Stimulated activated naive CD8-positive, alpha-beta T cell treated with anti-CD3 and anti-CD28 coated beads, Interleukin-15, amount 100 ng/mL, for 72 hours (primary cell): ENCODE data around the gene PDE6B.
"Not testable (repeated sequence)": the region's sequence is repeated elsewhere in the genome, so short reads cannot be mapped to it uniquely, and the experiment has no call there.

Experiments used
- ATAC-seq: fragments of 150-1000 bp; cut with Tn5 transposase; 2 replicates; pipeline ENCODE4 v1.10.0; 2021; ENCODE audit warnings: mild to moderate bottlenecking, moderate library complexity
- DNase-seq, 2 donors: peaks; one replicate each; pipeline ENCODE4 v3.0.0; 2021 to 2022
- H3K27ac Mint-ChIP-seq, 2 donors: one replicate each; pipeline ENCODE4 v1.8.0; 2022; ENCODE audit warnings: mild to moderate bottlenecking in 2 of 2, mixed read lengths in 2 of 2, moderate library complexity in 2 of 2
- H3K27me3 Mint-ChIP-seq: one replicate; pipeline ENCODE4 v1.8.0; 2022; ENCODE audit warnings: mixed read lengths
- H3K4me1 Mint-ChIP-seq: one replicate; pipeline ENCODE4 v1.8.0; 2022; ENCODE audit warnings: mild to moderate bottlenecking, mixed read lengths
- H3K4me3 Mint-ChIP-seq, 2 donors: one replicate each; pipeline ENCODE4 v1.8.0; 2022; ENCODE audit warnings: mild to moderate bottlenecking in 2 of 2, mixed read lengths in 2 of 2, moderate library complexity in 1 of 2
- H3K9me3 Mint-ChIP-seq, 2 donors: one replicate each; pipeline ENCODE4 v1.8.0; 2022; ENCODE audit warnings: mixed read lengths in 2 of 2

Gene PDE6B

GRCh38 chr4:635851-636627 lies 10.7 kb downstream of the PDE6B start:
- ATAC-seq, result peak; percentile 33
- H3K9me3 Mint-ChIP-seq, result peaks cover 8 to 25% of the 10 kb centered on the region in 2 donors
- no peaks in the 10 kb centered on the region for H3K4me1 Mint-ChIP-seq
- H3K27ac Mint-ChIP-seq, result peak overlapping the region in 1 of 2 donors; percentile 27
- peaks cover 53% of the 10 kb centered on the region for H3K27me3 Mint-ChIP-seq
- no peak for DNase-seq
- H3K4me3 Mint-ChIP-seq, result no peak overlapping the region

- DNase-seq (no peak), ATAC-seq (no peak)
- H3K4me3 Mint-ChIP-seq, result no peak overlapping the region
- no peak overlapping the region for H3K27ac Mint-ChIP-seq
- no peaks in the 10 kb centered on the region for H3K4me1 Mint-ChIP-seq
- peaks cover 3 to 20% of the 10 kb centered on the region in 2 donors for H3K9me3 Mint-ChIP-seq
- H3K27me3 Mint-ChIP-seq, result peaks cover 54% of the 10 kb centered on the region
Observed at GRCh38 chr4:636628-637159, 11.3 kb downstream of the PDE6B start.

DNA sequence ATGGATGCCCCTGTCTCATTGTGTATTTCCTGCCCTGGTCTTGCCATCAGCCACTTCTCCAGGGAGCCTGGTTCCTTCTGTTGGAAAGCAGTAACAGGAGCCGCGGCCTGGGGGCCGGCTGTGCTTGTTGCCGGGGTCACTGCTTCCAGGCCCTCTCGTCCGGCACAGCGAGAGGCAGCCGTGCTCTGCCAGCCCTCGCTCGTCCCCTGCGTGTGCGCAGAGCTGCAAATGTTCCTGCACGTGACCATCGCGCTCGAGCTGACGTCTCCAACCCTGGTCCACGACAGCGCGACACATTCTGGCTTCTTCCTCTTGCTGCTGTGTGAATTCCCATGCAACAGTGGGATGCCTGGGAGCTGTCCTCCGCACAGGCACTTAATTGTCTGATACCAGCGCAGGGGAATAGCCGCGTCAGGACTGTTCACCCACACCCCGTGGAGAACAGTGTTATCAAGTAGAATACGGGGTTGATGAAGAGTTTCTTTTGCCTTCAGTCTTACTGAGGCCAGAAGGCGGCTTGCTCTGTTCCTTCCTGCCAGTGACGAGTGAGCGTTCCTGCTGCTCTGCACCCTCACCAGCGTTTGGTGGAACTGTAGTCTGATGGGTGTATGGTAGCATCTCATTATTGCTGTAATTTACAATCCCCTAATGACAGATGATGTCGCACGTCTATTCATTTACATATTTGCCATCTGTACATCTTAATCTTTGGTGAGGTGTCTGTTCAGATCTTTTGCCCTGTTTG lies 12.3 kb downstream of the PDE6B start:
- ATAC-seq (no peak), DNase-seq (no peak)
- no peak overlapping the region for H3K4me3 Mint-ChIP-seq
- H3K27me3 Mint-ChIP-seq, result peaks cover 54% of the 10 kb centered on the region
- H3K27ac Mint-ChIP-seq, result no peak overlapping the region
- H3K4me1 Mint-ChIP-seq, result no peaks in the 10 kb centered on the region
- H3K9me3 Mint-ChIP-seq, result peaks cover 0 to 10% of the 10 kb centered on the region in 2 donors

GRCh38 chr4:642366-642765 lies 17.0 kb downstream of the PDE6B start:
- H3K4me1 Mint-ChIP-seq, ATAC-seq: not testable (repeated sequence)
- H3K27me3 Mint-ChIP-seq, result peaks cover 45% of the 10 kb centered on the region

GRCh38 chr4:646460-646859 lies 21.1 kb downstream of the PDE6B start:
- peak in 1 of 2 donors; percentile 35 for DNase-seq
- Mint-ChIP-seq H3K27me3 (peaks cover 51% of the 10 kb centered on the region), H3K4me3 (peak overlapping the region; percentile 62 to 76), H3K27ac (no peak overlapping the region), H3K4me1 (peaks cover 7% of the 10 kb centered on the region), H3K9me3 (no peaks in the 10 kb centered on the region)
- peak; percentile 67 for ATAC-seq

More at GRCh38 chr4:642366-642765, 17.0 kb downstream of the PDE6B start:
- H3K9me3 Mint-ChIP-seq, H3K27ac Mint-ChIP-seq, DNase-seq, H3K4me3 Mint-ChIP-seq: not testable (repeated sequence)

DNA sequence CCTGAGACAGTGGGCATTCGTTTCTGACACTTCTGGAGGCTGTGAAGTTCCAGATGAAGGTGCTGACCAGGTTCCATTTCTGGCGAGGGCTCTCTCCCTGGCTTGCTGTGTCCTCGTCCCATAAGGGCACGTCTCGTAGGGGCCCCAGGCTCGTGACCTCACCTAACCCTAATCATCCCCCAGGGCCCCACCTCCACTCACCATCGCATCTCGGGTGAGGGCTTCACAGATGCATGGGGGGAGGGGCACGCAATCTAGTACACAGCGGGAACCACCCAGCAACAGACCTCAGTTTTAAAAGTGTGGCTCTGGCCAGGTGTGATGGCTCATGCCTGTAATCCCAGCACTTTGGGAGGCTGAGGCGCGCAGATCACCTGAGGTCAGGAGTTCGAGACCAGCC lies 22.1 kb downstream of the PDE6B start:
- Mint-ChIP-seq H3K27ac (no peak overlapping the region), H3K9me3 (no peaks in the 10 kb centered on the region), H3K27me3 (peaks cover 59% of the 10 kb centered on the region), H3K4me3 (no peak overlapping the region), H3K4me1 (peaks cover 7% of the 10 kb centered on the region)
- no peak for ATAC-seq
- no peak for DNase-seq

DNA sequence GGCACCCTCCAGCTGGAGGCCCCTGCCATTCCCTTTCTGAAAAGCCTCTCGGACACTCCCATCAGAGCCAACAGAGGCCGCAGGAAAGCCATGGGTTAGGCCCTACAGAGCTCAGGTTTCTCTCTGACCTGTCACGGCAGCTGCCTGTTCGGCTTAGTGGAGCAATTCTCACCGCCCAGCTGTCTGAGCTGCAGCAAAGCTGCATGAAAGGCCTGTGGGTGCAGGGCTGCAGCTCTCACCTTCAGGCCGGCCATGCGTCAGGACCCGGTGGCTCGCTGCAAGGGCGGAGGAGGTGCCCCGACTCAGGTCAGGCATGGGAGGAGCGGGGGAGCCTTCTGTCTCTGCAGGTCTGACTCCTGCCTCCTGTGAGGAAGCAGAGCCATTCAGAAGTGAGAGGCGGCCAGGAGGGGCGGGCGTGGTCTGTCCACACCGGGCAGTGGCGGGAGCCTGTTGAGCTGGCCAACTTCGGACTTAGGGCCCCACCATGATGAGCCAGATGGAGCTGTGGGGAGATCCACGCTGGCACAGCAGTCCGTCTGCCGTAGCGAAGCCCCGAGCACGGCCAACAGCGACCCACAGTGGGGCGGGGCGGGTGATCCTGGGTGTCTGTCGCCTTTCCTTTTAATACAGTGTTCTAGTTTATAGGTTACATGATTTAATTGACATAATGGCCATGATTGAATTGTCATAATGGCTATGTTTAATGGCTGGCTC lies 23.4 kb downstream of the PDE6B start:
- H3K4me1 Mint-ChIP-seq, result peaks cover 7% of the 10 kb centered on the region
- no peaks in the 10 kb centered on the region for H3K9me3 Mint-ChIP-seq
- peaks cover 66% of the 10 kb centered on the region for H3K27me3 Mint-ChIP-seq
- no peak overlapping the region for H3K27ac Mint-ChIP-seq
- ATAC-seq, result no peak
- DNase-seq, result no peak
- no peak overlapping the region for H3K4me3 Mint-ChIP-seq

DNA sequence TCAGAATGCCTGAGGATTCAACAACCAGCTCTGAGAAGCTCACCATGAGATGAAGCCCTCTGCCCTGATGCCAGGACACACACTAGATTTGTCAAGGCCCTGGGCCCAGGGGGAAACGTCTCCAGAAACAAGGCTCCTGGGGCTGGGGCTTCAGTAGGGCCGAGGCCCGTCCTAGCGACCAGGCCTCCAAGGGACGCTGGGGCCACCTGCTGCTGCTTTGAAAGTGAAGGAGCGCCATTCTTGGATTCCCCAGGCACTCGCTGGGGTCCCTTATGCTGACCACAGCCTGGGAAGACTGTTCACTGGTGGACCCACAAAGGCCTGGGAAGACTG lies 23.9 kb downstream of the PDE6B start:
- ATAC-seq (no peak), DNase-seq (no peak)
- H3K4me3 Mint-ChIP-seq, result no peak overlapping the region
- H3K27me3 Mint-ChIP-seq, result peaks cover 66% of the 10 kb centered on the region
- H3K27ac Mint-ChIP-seq, result no peak overlapping the region
- peaks cover 7% of the 10 kb centered on the region for H3K4me1 Mint-ChIP-seq
- H3K9me3 Mint-ChIP-seq, result no peaks in the 10 kb centered on the region

- ATAC-seq (no peak), DNase-seq (no peak)
- Mint-ChIP-seq H3K4me3 (no peak overlapping the region), H3K4me1 (peaks cover 7% of the 10 kb centered on the region), H3K27me3 (peaks cover 66% of the 10 kb centered on the region), H3K27ac (no peak overlapping the region), H3K9me3 (no peaks in the 10 kb centered on the region)
Observed at GRCh38 chr4:649751-650310, 24.5 kb downstream of the PDE6B start.

DNA sequence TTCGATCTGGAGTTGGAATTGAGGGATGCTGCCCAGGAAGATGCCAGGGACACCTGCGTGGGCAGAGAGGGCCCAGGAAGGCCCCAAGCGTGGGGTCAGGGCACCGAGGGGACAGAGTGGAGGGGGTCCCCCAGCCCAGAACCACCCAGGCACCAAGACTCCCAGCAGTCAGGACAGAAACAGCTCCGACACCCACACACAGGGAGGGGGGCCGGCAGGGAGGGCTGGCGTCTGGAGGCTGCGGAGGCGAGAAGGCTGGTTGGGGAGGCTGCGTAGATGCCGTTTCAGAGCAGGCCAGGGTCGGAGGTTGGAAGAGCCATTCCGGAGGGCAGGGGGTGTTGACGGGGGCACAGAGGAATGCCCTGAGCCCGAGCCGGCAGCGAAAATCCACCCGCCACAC lies 25.1 kb downstream of the PDE6B start:
- no peak overlapping the region for H3K27ac Mint-ChIP-seq

GRCh38 chr4:650951-651883 lies 25.8 kb downstream of the PDE6B start:
- Mint-ChIP-seq H3K4me3 (no peak overlapping the region), H3K27me3 (peaks cover 65% of the 10 kb centered on the region), H3K4me1 (peaks cover 6% of the 10 kb centered on the region), H3K27ac (no peak overlapping the region), H3K9me3 (no peaks in the 10 kb centered on the region)
- DNase-seq (no peak), ATAC-seq (no peak)

More for the DNA sequence above, 25.1 kb downstream of the PDE6B start:
- no peak for DNase-seq
- peaks cover 66% of the 10 kb centered on the region for H3K27me3 Mint-ChIP-seq
- peaks cover 7% of the 10 kb centered on the region for H3K4me1 Mint-ChIP-seq
- ATAC-seq, result no peak
- no peaks in the 10 kb centered on the region for H3K9me3 Mint-ChIP-seq
- no peak overlapping the region for H3K4me3 Mint-ChIP-seq

DNA sequence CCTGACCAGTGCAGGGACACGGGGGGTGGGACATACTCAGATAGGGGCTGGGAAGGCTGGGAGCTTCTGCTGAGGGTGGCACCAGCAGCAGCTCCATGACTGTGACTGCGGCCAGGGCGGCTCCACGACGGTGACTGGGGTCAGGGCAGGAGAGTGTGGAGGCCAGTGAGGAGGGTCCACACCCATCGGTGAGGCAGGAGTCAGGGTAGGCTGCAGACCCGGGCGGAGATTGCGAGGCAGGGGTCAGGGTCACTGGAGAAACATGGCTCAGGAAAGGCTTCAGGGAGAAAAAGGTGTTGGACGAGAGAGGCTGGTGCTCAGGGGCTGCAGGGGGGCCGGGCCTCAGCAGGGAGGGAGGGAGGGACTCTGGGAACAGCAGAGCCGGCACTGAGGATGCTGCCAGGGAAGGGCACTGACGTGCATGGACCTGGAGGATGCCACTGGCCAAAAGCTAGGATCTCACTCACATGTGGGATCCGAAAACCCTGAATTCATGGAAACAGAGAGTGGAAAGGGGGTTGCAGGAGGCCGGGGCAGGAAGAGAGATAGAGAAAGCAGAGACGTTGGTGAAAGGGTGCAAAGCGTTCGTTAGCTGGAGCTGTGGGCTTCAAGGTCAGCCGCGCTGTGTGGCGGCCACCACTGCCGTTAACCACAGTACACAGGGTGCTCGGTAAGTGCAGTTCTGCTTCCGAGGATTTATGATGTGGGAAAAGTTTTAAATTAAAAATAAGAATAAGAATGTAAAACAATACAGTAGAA lies 26.7 kb downstream of the PDE6B start:
- Mint-ChIP-seq H3K4me1 (no peaks in the 10 kb centered on the region), H3K9me3 (no peaks in the 10 kb centered on the region), H3K4me3 (no peak overlapping the region), H3K27me3 (peaks cover 57% of the 10 kb centered on the region), H3K27ac (no peak overlapping the region)
- no peak for DNase-seq
- ATAC-seq, result no peak

DNA sequence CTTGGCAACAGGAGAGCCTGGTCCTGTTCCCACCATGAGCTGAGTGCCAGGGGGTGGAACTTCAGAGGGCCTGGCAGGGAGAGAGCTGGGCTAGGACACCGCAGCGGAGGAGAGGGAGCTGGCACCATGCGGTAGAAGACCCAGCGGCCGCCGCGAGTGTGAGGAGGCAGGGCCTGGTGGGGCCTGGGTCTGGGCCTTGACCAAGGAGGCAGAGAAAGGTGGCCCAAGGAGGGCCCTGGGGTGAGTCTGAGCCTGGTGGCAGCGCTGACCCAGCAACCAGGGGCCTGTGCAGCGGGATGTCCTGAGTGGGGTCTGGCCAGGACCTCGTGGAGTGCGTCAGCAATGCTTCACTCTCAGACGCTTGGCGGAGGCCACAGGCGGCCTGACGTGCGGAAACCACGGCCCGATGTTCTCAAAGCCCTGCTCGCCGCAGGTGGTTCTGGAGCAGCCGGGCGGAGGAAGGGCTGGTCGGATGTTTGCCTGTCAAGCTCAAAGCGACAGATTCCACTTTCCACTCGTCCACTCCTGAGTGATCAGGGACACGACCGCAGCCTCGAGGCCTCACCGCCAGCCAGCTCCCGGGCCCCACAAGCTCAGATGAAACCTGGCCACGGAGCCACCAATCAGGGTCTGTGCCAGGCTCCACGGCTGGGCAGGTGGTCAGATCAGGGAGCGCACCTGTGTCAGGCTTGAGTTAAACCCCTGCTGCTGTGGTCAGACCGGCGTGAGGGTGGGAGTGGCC lies 27.9 kb downstream of the PDE6B start:
- H3K4me1 Mint-ChIP-seq, result no peaks in the 10 kb centered on the region
- peaks cover 46% of the 10 kb centered on the region for H3K27me3 Mint-ChIP-seq
- no peak for ATAC-seq
- no peak for DNase-seq
- H3K4me3 Mint-ChIP-seq, result no peak overlapping the region
- H3K27ac Mint-ChIP-seq, result peak overlapping the region in 1 of 2 donors; percentile 37
- H3K9me3 Mint-ChIP-seq, result no peaks in the 10 kb centered on the region
